RWPE2 (cell line): ENCODE measurements around the gene FGD4.
"Not testable (repeated sequence)": the region's sequence is repeated elsewhere in the genome, so short reads cannot be mapped to it uniquely, and the experiment has no call there.

Source experiments
- ATAC-seq: fragments of 200-7000 bp; cut with Tn5 transposase; 3 replicates; pipeline ENCODE4 v1.9.1; 2021; ENCODE audit warnings: low read depth
- DNase-seq: peaks from one replicate; pipeline ENCODE4 v3.0.0-alpha.2; 2020; ENCODE audit warnings: low spot score
- H3K27ac ChIP-seq: fragments of 450-650 bp; 2 replicates; pipeline ENCODE4 v1.5.1; 2017; ENCODE audit warnings: mild to moderate bottlenecking; ENCODE audit not compliant: poor library complexity, severe bottlenecking
- H3K27me3 ChIP-seq: fragments of 250-450 bp; sonication (Bioruptor Pico); 2 replicates; pipeline ENCODE4 v1.5.1; 2021; ENCODE audit warnings: mild to moderate bottlenecking, moderate library complexity; ENCODE audit not compliant: insufficient read depth, poor library complexity, severe bottlenecking
- H3K36me3 ChIP-seq: fragments of 250-450 bp; sonication (Bioruptor Pico); 2 replicates; pipeline ENCODE4 v1.5.1; 2020; ENCODE audit warnings: low read depth, mild to moderate bottlenecking, moderate library complexity
- H3K4me1 ChIP-seq: fragments of 250-450 bp; sonication (Bioruptor Pico); 2 replicates; pipeline ENCODE4 v1.5.1; 2021; ENCODE audit warnings: mild to moderate bottlenecking, moderate library complexity; ENCODE audit not compliant: insufficient read depth, poor library complexity, severe bottlenecking
- H3K4me3 ChIP-seq: fragments of 250-450 bp; sonication (Bioruptor Pico); 2 replicates; pipeline ENCODE4 v1.5.1; 2021; ENCODE audit warnings: mild to moderate bottlenecking, moderate library complexity; ENCODE audit not compliant: severe bottlenecking
- H3K9me3 ChIP-seq: fragments of 250-450 bp; sonication (Bioruptor Pico); 2 replicates; pipeline ENCODE4 v1.5.1; 2021; ENCODE audit warnings: mild to moderate bottlenecking, moderate library complexity; ENCODE audit not compliant: severe bottlenecking
- CTCF ChIP-seq: fragments of 450-650 bp; IDR thresholded peaks from one replicate; pipeline ENCODE4 v1.5.1; 2017; ENCODE audit warnings: mild to moderate bottlenecking, moderate library complexity; ENCODE audit not compliant: poor library complexity, severe bottlenecking

The FGD4 gene

GRCh38 chr12:32509328-32510091, 110.2 kb downstream of the FGD4 start:
- TF ChIP-seq CTCF = no peak
- Histone ChIP-seq H3K4me3 (no peak overlapping the region), H3K4me1 (peaks cover 4% of the 10 kb centered on the region), H3K27me3 (no peaks in the 10 kb centered on the region), H3K9me3 (no peaks in the 10 kb centered on the region), H3K36me3 (0 out of 2 replicates have a peak, but pooled peaks cover 4% of the 10 kb centered on the region), H3K27ac (no peak overlapping the region)
- DNase-seq = no peak
- no peak for ATAC-seq

- not testable (repeated sequence) for H3K27ac ChIP-seq, H3K4me3 ChIP-seq, H3K36me3 ChIP-seq, DNase-seq, H3K27me3 ChIP-seq, H3K9me3 ChIP-seq, ATAC-seq, H3K4me1 ChIP-seq
Measured at GRCh38 chr12:32511976-32512375, 112.6 kb downstream of the FGD4 start.

GRCh38 chr12:32512379-32512778, 113.0 kb downstream of the FGD4 start:
- H3K4me1 ChIP-seq = no peaks in the 10 kb centered on the region
- no peak for ATAC-seq
- no peak overlapping the region for H3K27ac ChIP-seq
- no peak overlapping the region for H3K4me3 ChIP-seq
- 0 out of 2 replicates have a peak, but pooled peaks cover 4% of the 10 kb centered on the region for H3K36me3 ChIP-seq
- TF ChIP-seq CTCF = no peak
- no peaks in the 10 kb centered on the region for H3K27me3 ChIP-seq
- no peaks in the 10 kb centered on the region for H3K9me3 ChIP-seq
- no peak for DNase-seq

GRCh38 chr12:32512910-32513309, 113.6 kb downstream of the FGD4 start:
- H3K4me1 ChIP-seq = no peaks in the 10 kb centered on the region
- H3K36me3 ChIP-seq = 0 out of 2 replicates have a peak, but pooled peaks cover 4% of the 10 kb centered on the region
- no peak overlapping the region for H3K27ac ChIP-seq
- DNase-seq = no peak
- TF ChIP-seq CTCF = no peak
- ATAC-seq = no peak
- H3K27me3 ChIP-seq = no peaks in the 10 kb centered on the region
- no peak overlapping the region for H3K4me3 ChIP-seq
- H3K9me3 ChIP-seq = no peaks in the 10 kb centered on the region

GRCh38 chr12:32515137-32515873, 115.9 kb downstream of the FGD4 start:
- ATAC-seq (no peak), DNase-seq (no peak)
- no peak overlapping the region for H3K27ac ChIP-seq
- H3K9me3 ChIP-seq = no peaks in the 10 kb centered on the region
- no peak for TF ChIP-seq CTCF
- H3K36me3 ChIP-seq = 0 out of 2 replicates have a peak, but pooled peaks cover 4% of the 10 kb centered on the region
- no peaks in the 10 kb centered on the region for H3K4me1 ChIP-seq
- no peaks in the 10 kb centered on the region for H3K27me3 ChIP-seq
- H3K4me3 ChIP-seq = no peak overlapping the region
